Liver (tissue), 3 donors: Measurements from ENCODE around the gene FRMD4A.

Experiments
- JUND ChIP-seq, 2 donors: IDR thresholded peaks; 2 replicates each; pipeline ENCODE4 v1.6.1; 2016; ENCODE audit warnings: antibody characterized with exemption in 2 of 2
- TF ChIP-seq, protein P1 (sequence below): fragments of 150-350 bp; IDR thresholded peaks from 2 replicates; pipeline ENCODE4 v1.5.1; 2017; ENCODE audit warnings: improper control_type of control experiment, low read depth, low read length; ENCODE audit not compliant: missing input control
- donor health status: healthy.
- donor health status: healthy.

- no peak for TF ChIP-seq JUND (IDR thresholded peaks at IDR 0.05)
- TF ChIP-seq, protein P1, sequence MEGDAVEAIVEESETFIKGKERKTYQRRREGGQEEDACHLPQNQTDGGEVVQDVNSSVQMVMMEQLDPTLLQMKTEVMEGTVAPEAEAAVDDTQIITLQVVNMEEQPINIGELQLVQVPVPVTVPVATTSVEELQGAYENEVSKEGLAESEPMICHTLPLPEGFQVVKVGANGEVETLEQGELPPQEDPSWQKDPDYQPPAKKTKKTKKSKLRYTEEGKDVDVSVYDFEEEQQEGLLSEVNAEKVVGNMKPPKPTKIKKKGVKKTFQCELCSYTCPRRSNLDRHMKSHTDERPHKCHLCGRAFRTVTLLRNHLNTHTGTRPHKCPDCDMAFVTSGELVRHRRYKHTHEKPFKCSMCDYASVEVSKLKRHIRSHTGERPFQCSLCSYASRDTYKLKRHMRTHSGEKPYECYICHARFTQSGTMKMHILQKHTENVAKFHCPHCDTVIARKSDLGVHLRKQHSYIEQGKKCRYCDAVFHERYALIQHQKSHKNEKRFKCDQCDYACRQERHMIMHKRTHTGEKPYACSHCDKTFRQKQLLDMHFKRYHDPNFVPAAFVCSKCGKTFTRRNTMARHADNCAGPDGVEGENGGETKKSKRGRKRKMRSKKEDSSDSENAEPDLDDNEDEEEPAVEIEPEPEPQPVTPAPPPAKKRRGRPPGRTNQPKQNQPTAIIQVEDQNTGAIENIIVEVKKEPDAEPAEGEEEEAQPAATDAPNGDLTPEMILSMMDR = no peak
These were observed 521.3 kb downstream of the FRMD4A start for GRCh38 chr10:13809427-13809826.
